ENCODE data around the gene ATP1A3. TPM values are rescaled to one million over a fixed set of nuclear protein-coding genes. Genes with fewer than 3 reads are reported as not detected.
A peak's percentile ranks its signal among the peaks of the same experiment; 100 is the strongest.

ATP1A3 gene
- total and polyA plus RNA-seq, 2 of the 13 experiments (the other 11 are each of a cell fraction or from before 2014, with no cell fraction given), result 0.01 to 0.04 TPM

DNA sequence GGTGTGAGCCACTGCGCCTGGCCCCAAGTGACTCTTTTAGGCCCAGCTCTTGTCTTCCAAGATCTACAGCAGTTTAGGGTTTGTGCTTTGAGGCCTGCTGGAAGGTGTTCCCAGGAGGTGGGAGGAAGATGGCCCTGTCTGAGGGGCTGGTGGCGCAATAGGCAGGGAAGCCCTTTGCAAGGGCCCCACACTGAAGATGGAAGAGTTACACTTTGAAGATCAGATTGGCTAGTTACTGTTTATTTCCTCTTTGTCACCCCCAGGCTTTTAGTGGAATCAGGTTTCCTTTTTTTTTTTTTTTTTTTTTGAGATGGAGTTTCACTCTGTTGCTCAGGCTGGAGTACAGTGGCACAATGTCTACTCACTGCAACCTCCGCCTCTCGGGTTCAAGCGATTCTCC, 33.1 kb downstream of the ATP1A3 start:
- Histone ChIP-seq H3K9me3 (ENCODE audit: low read length) (no peaks in the 10 kb centered on the region), H3K4me2 (ENCODE audit: low read depth, low read length) (no peak overlapping the region), H3K4me1 (ENCODE audit: insufficient read depth, low read length) (peaks cover 32% of the 10 kb centered on the region), H3K79me2 (ENCODE audit: insufficient read depth, low read length) (no peaks in the 10 kb centered on the region), H3K27me3 (ENCODE audit: control insufficient read depth in 1 of 2, insufficient read depth in 2 of 2, low read length in 2 of 2) (peaks cover 0 to 1% of the 10 kb centered on the region in 2 experiments; a peak in 2 of 5 replicates), H2AFZ (ENCODE audit: low read length) (no peak overlapping the region), H3K9ac (ENCODE audit: insufficient read depth, low read depth, low read length) (no peak overlapping the region), H3K4me3 (replicated peaks in 1 of 3; ENCODE audit: insufficient read depth in 1 of 3, low read depth in 2 of 3, low read length in 3 of 3) (no peak overlapping the region), H3K27ac (ENCODE audit: extremely low read length, insufficient read depth, low read length) (no peak overlapping the region), H3K36me3 (replicated peaks in 1 of 2; ENCODE audit: control insufficient read depth in 1 of 2, insufficient read depth in 2 of 2, low read length in 2 of 2) (no peaks in the 10 kb centered on the region), H4K20me1 (ENCODE audit: insufficient read depth, low read length) (0 out of 2 replicates have a peak, but pooled peaks cover 3% of the 10 kb centered on the region)
- CTCF ChIA-PET (ENCODE audit: low intra/inter-chr PET ratio, low total read pairs), result no interaction called here
- in situ Hi-C loops (cut with HindIII; ENCODE audit: extremely low pct_ligation_motif_present, low pct_unique_long_range_greater_than_20kb) (no loop called here), intact Hi-C loops (cut with micrococcal nuclease; ENCODE audit: unreplicated experiment) (no loop called here)
- BruUV-seq (replicated peaks), result no TSS peak
- ATAC-seq (no peak), DNase-seq (ENCODE audit: low spot score) (no peak), FAIRE-seq (no peak)
- TF ChIP-seq NONO (IDR thresholded peaks at IDR 0.05), result no peak
- TF ChIP-seq NONO (CRISPR knock-in tag; conservative IDR thresholded peaks at IDR 0.05), result no peak
- no peak for TF ChIP-seq ZNF766 (CRISPR knock-in tag; IDR thresholded peaks at IDR 0.05; ENCODE audit: borderline replicate concordance)
- TF ChIP-seq ZNF292 (CRISPR knock-in tag; IDR thresholded peaks at IDR 0.05; ENCODE audit: borderline replicate concordance, low read depth), result no peak
- 0 out of 2 replicates have a peak, but pooled peaks have one; percentile 8 for TF ChIP-seq CEBPG (CRISPR knock-in tag; IDR thresholded peaks at IDR 0.05)
- peak; percentile 3; the same call in 1 of the 2 replicates for TF ChIP-seq CEBPB (IDR thresholded peaks at IDR 0.05; ENCODE audit: borderline replicate concordance, low read depth, low read length)
- TF ChIP-seq THAP11 (CRISPR knock-in tag; IDR thresholded peaks at IDR 0.05), result 0 out of 2 replicates have a peak, but pooled peaks have one; percentile 39
- POLR2A ChIA-PET, result no interaction called here
- WGBS (ENCODE audit: low lambda C conversion rate), result 68% methylated on average over 5 of the region's 5 CpGs

Measured in HepG2 (cell line).